Left ventricle myocardium superior (tissue), 1 donor: ENCODE results near the gene ZNF613. TPM values are rescaled to one million over a fixed set of nuclear protein-coding genes. Genes with fewer than 3 reads are reported as not detected.
"Not testable (repeated sequence)": the region's sequence is repeated elsewhere in the genome, so short reads cannot be mapped to it uniquely, and the experiment has no call there.

Experiments used
- ATAC-seq: fragments of 200-7000 bp; cut with Tn5 transposase; one replicate; pipeline ENCODE4 v1.9.1; 2020; ENCODE audit warnings: mild to moderate bottlenecking, moderate library complexity
- DNase-seq: peaks from one replicate; pipeline ENCODE4 v3.0.0-alpha.2; 2020
- intact Hi-C: fragments of 100-400 bp; cut with micrococcal nuclease; formaldehyde crosslinking; loops from one replicate; pipeline ENCODE4 v1.11.0; 2022
- total RNA-seq: library from RNA; stranded (reverse); fragmentation: NEBNext Ultra II Directional; extraction: Animal tissue kit (Norgen Biotek cat#: 25700); gene quantifications from one replicate; pipeline ENCODE4 v1.2.1, GENCODE V29; 2021
- donor health status: DM: no; HTN: yes; CAD: no; lungs with severe emphysema.

ZNF613 gene
- total RNA-seq, 1 donor from 2014 or later = 4.2 TPM

GRCh38 chr19:51927859-51928258 is 587 bp downstream of the ZNF613 start:
- DNase-seq = no peak
- intact Hi-C loops = no loop called here
- no peak for ATAC-seq

GRCh38 chr19:51931921-51932320 is 4.6 kb downstream of the ZNF613 start:
- no peak for DNase-seq
- no peak for ATAC-seq
- intact Hi-C loops = no loop called here

- no peak for ATAC-seq
- DNase-seq = no peak
- intact Hi-C loops = no loop called here
These were observed 11.7 kb downstream of the ZNF613 start for GRCh38 chr19:51938936-51939335.

- no peak for DNase-seq
- intact Hi-C loops = no loop called here
- no peak for ATAC-seq
These were observed 17.7 kb downstream of the ZNF613 start for GRCh38 chr19:51944798-51945552.

- no peak for DNase-seq
- ATAC-seq = no peak
- intact Hi-C loops = no loop called here
These were observed 19.3 kb downstream of the ZNF613 start for GRCh38 chr19:51946602-51947001.

- intact Hi-C loops = no loop called here
- DNase-seq = peak; percentile 39
- peak; percentile 46 for ATAC-seq
These were observed 21.7 kb downstream of the ZNF613 start for GRCh38 chr19:51948975-51949374.

GRCh38 chr19:51957846-51958245 is 30.6 kb downstream of the ZNF613 start:
- ATAC-seq, DNase-seq, intact Hi-C loops: not testable (repeated sequence)

- intact Hi-C loops = no loop called here
- ATAC-seq (peak; percentile 15), DNase-seq (no peak)
These were observed 32.5 kb downstream of the ZNF613 start for GRCh38 chr19:51959791-51960190.

- ATAC-seq, DNase-seq, intact Hi-C loops: not testable (repeated sequence)
These were observed 33.5 kb downstream of the ZNF613 start for GRCh38 chr19:51960621-51961233.

- DNase-seq (no peak), ATAC-seq (no peak)
- intact Hi-C loops = no loop called here
These were observed 38.3 kb downstream of the ZNF613 start for GRCh38 chr19:51965583-51965982.

- ATAC-seq = no peak
- no peak for DNase-seq
- intact Hi-C loops = no loop called here
These were observed 43.4 kb downstream of the ZNF613 start for GRCh38 chr19:51970718-51971117.

GRCh38 chr19:51971624-51972023 is 44.4 kb downstream of the ZNF613 start:
- intact Hi-C loops = no loop called here
- no peak for ATAC-seq
- no peak for DNase-seq

GRCh38 chr19:51975787-51976186 is 48.5 kb downstream of the ZNF613 start:
- ATAC-seq, intact Hi-C loops, DNase-seq: not testable (repeated sequence)

GRCh38 chr19:51976852-51977251 is 49.6 kb downstream of the ZNF613 start:
- intact Hi-C loops = no loop called here
- DNase-seq (no peak), ATAC-seq (no peak)

GRCh38 chr19:51977346-51977745 is 50.1 kb downstream of the ZNF613 start:
- no peak for DNase-seq
- no peak for ATAC-seq
- intact Hi-C loops = no loop called here

- no peak for DNase-seq
- no peak for ATAC-seq
- intact Hi-C loops = no loop called here
These were observed 51.6 kb downstream of the ZNF613 start for GRCh38 chr19:51978882-51979281.

GRCh38 chr19:51980116-51980736 is 53.0 kb downstream of the ZNF613 start:
- intact Hi-C loops = no loop called here
- ATAC-seq (no peak), DNase-seq (no peak)

- intact Hi-C loops, DNase-seq, ATAC-seq: not testable (repeated sequence)
These were observed 53.7 kb downstream of the ZNF613 start for GRCh38 chr19:51980926-51981325.

GRCh38 chr19:51983361-51983760 is 56.1 kb downstream of the ZNF613 start:
- intact Hi-C loops = no loop called here
- ATAC-seq (no peak), DNase-seq (no peak)
